Transverse colon (tissue), 4 donors: ENCODE data around the gene CCBE1. TPM values are rescaled to one million over a fixed set of nuclear protein-coding genes. Genes with fewer than 3 reads are reported as not detected.

ENCODE experiments used
- DNase-seq: peaks from one replicate; pipeline ENCODE4 v3.0.0-alpha.2; 2019
- H3K27ac ChIP-seq, 4 donors: fragments of 200-600 bp; sonication (generic); 2 replicates each; pipeline ENCODE4 v1.5.1; 2016 to 2018; ENCODE audit warnings: inconsistent platforms in 4 of 4
- H3K27me3 ChIP-seq: fragments of 200-600 bp; sonication (generic); 2 replicates; pipeline ENCODE4 v1.5.1; 2017; ENCODE audit warnings: inconsistent platforms
- H3K36me3 ChIP-seq, 4 donors: fragments of 200-600 bp; sonication (generic); 2 replicates each; pipeline ENCODE4 v1.5.1; 2017 to 2019; ENCODE audit warnings: inconsistent platforms in 4 of 4
- H3K4me1 ChIP-seq, 4 donors: fragments of 200-600 bp; sonication (generic); 2 replicates each; pipeline ENCODE4 v1.5.1; 2017 to 2020; ENCODE audit warnings: inconsistent platforms in 4 of 4
- H3K4me3 ChIP-seq, 4 donors: fragments of 200-600 bp; sonication (generic); 1 replicate in 1 of 4; 2 replicates in 3 of 4; pipeline versions ENCODE4 v1.5.1 to v1.6.1; 2017 to 2019; ENCODE audit warnings: inconsistent platforms in 4 of 4
- H3K9me3 ChIP-seq, 2 donors: fragments of 200-600 bp; sonication (generic); 2 replicates each; pipeline ENCODE4 v1.5.1; 2017 to 2019; ENCODE audit warnings: inconsistent platforms in 2 of 2
- EP300 ChIP-seq: sonication (generic); formaldehyde crosslinking; IDR thresholded peaks from one replicate; pipeline ENCODE4 v1.6.1; 2017; ENCODE audit warnings: antibody characterized with exemption, low read depth
- POLR2A ChIP-seq: fragments of 450-650 bp; IDR thresholded peaks from one replicate; pipeline ENCODE4 v1.6.1; 2016; ENCODE audit warnings: antibody characterized with exemption, mild to moderate bottlenecking, moderate library complexity
- POLR2AphosphoS5 ChIP-seq, 3 donors: sonication (generic); formaldehyde crosslinking; IDR thresholded peaks; one replicate each; pipeline ENCODE4 v1.6.1; 2016; ENCODE audit warnings: antibody characterized with exemption in 3 of 3
- WGBS, 2 donors: methylation state at CpG; one replicate each; pipeline ENCODE4 v1.1.5; 2018; ENCODE audit warnings: low coverage in 1 of 2; 5-methylcytosine and 5-hydroxymethylcytosine counted together
- in situ Hi-C, 4 donors: fragments of 200-750 bp; cut with MboI; loops; one replicate each; pipeline versions ENCODE4 v1.15.0 to v1.15.1; 2017; ENCODE audit warnings: low sequenced_read_pairs in 3 of 4, low pct_ligation_motif_present in 1 of 4, low pct_unique_long_range_greater_than_20kb in 1 of 4
- intact Hi-C: fragments of 100-400 bp; cut with DNase I; formaldehyde crosslinking; loops from one replicate; pipeline ENCODE4 v1.15.1; 2023; ENCODE audit warnings: low total_unique reads
- total RNA-seq, 4 donors: library from RNA; depleted of rRNA; stranded (reverse); fragments of >200 nt; gene quantifications; one replicate each; pipeline ENCODE4 v1.1.0, GENCODE V29; 2016
- TF ChIP-seq, protein P1 (sequence below), 5 experiments: fragments of 200-600 bp in 3 of 5; fragments of 450-650 bp in 2 of 5; sonication (generic) in 3 of 5; IDR thresholded peaks; 1 replicate in 2 of 5; 2 replicates in 3 of 5; pipeline ENCODE4 v1.5.1; 2016 to 2017; ENCODE audit warnings: antibody characterized with exemption in 5 of 5, inconsistent platforms in 3 of 5, mild to moderate bottlenecking in 2 of 5, moderate library complexity in 1 of 5

Gene CCBE1
- total RNA-seq, 4 donors from 2014 or later = 6.1 to 43.0 (median 15.7) TPM

DNA sequence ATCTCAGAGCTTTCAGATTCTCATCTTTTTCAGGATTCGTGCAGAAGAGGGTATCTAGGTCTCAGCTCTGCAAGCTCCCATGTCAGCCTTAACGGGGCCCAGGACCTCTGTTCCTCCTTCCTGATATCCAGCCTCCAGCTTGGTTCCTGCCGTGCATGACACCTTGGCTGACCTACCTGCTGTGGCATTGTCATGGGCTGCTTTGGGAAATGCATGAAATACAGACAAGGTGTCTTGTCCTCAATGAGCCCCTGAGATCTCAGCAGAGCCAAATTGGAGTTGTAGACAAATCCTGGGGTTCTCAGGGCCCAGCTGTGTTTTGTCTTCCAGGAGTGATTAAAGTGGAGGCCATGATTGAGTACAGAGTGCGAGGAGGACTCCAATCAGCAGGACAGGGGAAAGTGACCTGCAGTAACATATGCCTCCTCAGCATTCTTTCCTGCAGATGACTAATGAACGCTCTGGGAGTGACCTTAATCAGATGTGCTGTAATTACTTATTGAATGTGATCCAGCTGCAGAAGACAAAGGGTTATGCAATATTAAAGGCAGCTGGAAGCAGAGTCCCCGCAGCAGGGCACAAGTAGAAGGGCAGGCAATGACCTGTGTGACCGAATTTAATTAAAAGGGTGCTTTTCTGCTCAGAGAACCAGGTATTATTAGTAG, 141.1 kb downstream of the CCBE1 start:
- Histone ChIP-seq H3K27ac (no peak overlapping the region), H3K4me3 (no peak overlapping the region), H3K36me3 (no peaks in the 10 kb centered on the region), H3K4me1 (no peaks in the 10 kb centered on the region), H3K9me3 (no peaks in the 10 kb centered on the region), H3K27me3 (no peaks in the 10 kb centered on the region)
- in situ Hi-C loops (no loop called here), intact Hi-C loops (no loop called here)
- DNase-seq = no peak
- no peak for TF ChIP-seq EP300
- no peak for TF ChIP-seq POLR2AphosphoS5 (IDR thresholded peaks at IDR 0.05)
- TF ChIP-seq, protein P1, sequence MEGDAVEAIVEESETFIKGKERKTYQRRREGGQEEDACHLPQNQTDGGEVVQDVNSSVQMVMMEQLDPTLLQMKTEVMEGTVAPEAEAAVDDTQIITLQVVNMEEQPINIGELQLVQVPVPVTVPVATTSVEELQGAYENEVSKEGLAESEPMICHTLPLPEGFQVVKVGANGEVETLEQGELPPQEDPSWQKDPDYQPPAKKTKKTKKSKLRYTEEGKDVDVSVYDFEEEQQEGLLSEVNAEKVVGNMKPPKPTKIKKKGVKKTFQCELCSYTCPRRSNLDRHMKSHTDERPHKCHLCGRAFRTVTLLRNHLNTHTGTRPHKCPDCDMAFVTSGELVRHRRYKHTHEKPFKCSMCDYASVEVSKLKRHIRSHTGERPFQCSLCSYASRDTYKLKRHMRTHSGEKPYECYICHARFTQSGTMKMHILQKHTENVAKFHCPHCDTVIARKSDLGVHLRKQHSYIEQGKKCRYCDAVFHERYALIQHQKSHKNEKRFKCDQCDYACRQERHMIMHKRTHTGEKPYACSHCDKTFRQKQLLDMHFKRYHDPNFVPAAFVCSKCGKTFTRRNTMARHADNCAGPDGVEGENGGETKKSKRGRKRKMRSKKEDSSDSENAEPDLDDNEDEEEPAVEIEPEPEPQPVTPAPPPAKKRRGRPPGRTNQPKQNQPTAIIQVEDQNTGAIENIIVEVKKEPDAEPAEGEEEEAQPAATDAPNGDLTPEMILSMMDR (IDR thresholded peaks at IDR 0.05) = no peak
- TF ChIP-seq POLR2A = no peak
- WGBS, 2 donors = 60 to 74% methylated on average over 1 to 7 of the region's 7 CpGs

DNA sequence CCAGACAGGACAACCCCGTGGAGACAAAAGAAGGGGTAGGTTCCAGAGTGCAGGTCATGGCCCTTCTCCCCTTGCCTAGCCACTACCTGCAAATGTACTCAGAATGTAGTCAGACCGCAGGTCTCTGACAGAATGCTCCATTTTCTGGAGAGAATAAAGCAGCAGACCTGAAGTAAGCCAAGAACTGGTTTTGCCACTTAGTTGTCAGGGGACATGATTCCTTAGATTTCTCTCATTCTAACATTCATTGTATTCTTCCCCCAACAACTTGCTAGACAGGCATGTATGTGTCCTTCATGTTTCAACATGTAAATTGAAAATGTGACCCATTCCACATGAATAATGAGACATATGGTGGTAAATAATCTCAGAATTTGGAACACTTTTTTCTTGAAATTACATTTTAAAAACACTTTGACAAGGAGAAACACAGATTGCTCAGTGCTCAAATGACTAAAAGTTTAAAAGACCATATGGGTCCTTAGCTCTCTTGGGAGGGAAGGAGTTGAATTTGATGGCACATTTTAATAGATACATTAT, 142.4 kb downstream of the CCBE1 start:
- no peaks in the 10 kb centered on the region for H3K4me1 ChIP-seq
- no peak for DNase-seq
- intact Hi-C loops (no loop called here), in situ Hi-C loops (no loop called here)
- no peak overlapping the region for H3K27ac ChIP-seq
- H3K9me3 ChIP-seq = no peaks in the 10 kb centered on the region
- no peaks in the 10 kb centered on the region for H3K36me3 ChIP-seq
- 77% methylated on average over 2 of the region's 2 CpGs; no CpG with 5 or more reads in 1 of the 2 donors for WGBS, 2 donors
- TF ChIP-seq, protein P1 (IDR thresholded peaks at IDR 0.05) = no peak
- no peak for TF ChIP-seq EP300
- no peak for TF ChIP-seq POLR2AphosphoS5 (IDR thresholded peaks at IDR 0.05)
- no peak for TF ChIP-seq POLR2A
- no peaks in the 10 kb centered on the region for H3K27me3 ChIP-seq
- H3K4me3 ChIP-seq = no peak overlapping the region

DNA sequence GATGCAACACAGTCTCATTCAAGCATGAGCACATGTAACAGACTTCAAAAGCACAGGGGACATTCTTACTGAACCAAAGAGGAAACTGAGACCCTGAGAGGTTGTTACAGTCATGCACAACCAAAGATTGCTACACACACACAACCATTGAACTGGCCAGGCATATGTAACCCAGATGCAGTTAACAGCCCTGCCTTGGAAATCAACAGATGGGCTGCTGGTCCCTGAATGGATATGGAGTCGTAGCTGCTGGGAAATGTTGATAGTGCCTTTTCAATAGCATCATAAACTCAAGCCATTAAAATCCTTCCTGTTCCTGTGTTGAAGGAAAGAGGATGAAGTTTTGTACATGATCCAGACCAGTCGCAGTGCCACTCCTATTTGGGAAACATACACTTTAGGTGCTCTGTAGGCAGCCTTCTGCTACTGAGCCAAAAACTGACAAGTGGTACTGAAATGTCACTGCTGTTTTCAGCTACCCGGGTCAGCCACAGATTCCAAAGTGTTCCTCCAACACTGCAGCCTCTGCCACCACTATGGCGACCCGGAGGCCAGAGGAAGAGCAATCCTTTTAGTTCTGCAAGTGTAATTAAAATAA, 143.9 kb downstream of the CCBE1 start:
- Histone ChIP-seq H3K27ac (no peak overlapping the region), H3K9me3 (no peaks in the 10 kb centered on the region), H3K36me3 (no peaks in the 10 kb centered on the region), H3K4me3 (no peak overlapping the region), H3K4me1 (no peaks in the 10 kb centered on the region), H3K27me3 (no peaks in the 10 kb centered on the region)
- no peak for DNase-seq
- in situ Hi-C loops = no loop called here
- intact Hi-C loops = no loop called here
- no peak for TF ChIP-seq POLR2A
- no peak for TF ChIP-seq POLR2AphosphoS5 (IDR thresholded peaks at IDR 0.05)
- TF ChIP-seq, protein P1 (IDR thresholded peaks at IDR 0.05) = no peak
- no peak for TF ChIP-seq EP300
- 56% methylated on average over 5 of the region's 5 CpGs; no CpG with 5 or more reads in 1 of the 2 donors for WGBS, 2 donors

DNA sequence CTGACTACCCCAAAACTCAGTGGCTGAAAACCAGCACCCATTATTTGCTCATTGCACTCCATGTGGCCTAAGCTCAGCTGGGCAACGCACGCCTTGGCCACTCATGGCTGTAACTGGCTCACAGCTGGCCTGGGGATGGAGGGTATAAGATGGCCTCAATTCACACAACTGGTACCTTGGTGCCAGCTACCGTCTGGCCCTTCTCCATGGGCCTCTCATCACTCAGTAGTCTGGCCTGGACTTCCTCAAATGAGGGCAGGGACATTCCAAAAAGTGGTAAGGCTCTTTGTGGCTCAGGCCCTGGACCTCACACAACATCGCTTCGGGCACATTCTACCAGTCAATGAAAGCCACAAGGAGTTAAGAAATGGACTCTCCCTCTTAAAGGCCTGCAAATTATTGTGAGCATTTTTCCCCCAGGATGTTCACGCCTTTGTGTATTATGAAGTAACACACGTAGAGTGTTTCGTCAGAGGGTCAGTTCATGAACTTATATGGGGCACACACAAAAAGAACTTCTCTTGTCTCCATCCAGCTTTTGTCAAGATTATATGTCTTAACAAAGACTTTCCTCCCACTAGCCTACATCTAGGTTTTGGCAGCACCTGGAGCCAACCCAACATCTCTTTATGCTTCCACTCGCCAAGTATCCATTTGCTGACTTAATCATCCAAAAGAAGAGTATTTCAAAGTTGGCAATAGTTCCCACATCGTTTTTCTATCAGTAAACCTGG, 145.2 kb downstream of the CCBE1 start:
- Histone ChIP-seq H3K9me3 (no peaks in the 10 kb centered on the region), H3K27ac (no peak overlapping the region), H3K4me1 (peaks cover 0 to 5% (median 0%) of the 10 kb centered on the region in 4 donors), H3K36me3 (no peaks in the 10 kb centered on the region), H3K27me3 (no peaks in the 10 kb centered on the region), H3K4me3 (no peak overlapping the region)
- WGBS, 2 donors = 69 to 82% methylated on average over 5 to 10 of the region's 10 CpGs
- DNase-seq = no peak
- TF ChIP-seq POLR2AphosphoS5 (IDR thresholded peaks at IDR 0.05) (no peak), EP300 (no peak), POLR2A (no peak)
- TF ChIP-seq, protein P1 (IDR thresholded peaks at IDR 0.05) = no peak
- intact Hi-C loops (no loop called here), in situ Hi-C loops (no loop called here)
